Ecto neural progenitor cell (in vitro differentiated cells): Measurements from ENCODE around the gene LYST.
"Not testable (repeated sequence)": the region's sequence is repeated elsewhere in the genome, so short reads cannot be mapped to it uniquely, and the experiment has no call there.

Experiments used
- DNase-seq: peaks from one replicate; pipeline ENCODE4 v3.0.0-alpha.2; 2018; ENCODE audit warnings: low spot score

Gene LYST

DNA sequence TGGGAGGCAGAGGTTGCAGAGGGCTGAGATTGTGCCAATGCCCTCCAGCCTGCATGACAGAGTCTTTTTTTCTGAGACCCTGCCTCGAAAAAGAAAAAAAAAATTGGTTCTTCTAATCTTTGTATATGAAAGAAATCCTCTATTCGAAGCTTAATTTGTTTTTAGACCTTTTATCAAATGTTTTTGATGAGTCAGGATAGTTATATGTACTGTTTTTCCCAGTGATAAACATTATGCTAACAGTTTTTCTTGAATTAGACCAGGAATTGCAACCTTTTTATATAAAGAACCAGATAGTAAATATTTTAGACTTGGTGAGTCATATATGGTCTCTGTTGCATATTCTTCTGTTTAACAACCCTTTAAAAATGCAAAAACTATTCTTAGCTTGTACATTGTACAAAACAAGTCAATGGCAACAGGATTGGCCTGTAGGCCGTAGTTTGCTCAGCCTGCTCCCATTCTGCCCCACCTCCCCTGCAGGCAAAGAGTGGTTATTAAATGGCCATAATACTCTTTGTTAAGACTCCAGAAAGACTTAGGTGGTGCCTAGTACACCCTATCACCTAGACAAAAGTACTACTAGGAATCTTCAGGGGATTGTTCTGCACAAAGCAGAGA lies 45.2 kb downstream of the LYST start:
- no peak for DNase-seq

DNA sequence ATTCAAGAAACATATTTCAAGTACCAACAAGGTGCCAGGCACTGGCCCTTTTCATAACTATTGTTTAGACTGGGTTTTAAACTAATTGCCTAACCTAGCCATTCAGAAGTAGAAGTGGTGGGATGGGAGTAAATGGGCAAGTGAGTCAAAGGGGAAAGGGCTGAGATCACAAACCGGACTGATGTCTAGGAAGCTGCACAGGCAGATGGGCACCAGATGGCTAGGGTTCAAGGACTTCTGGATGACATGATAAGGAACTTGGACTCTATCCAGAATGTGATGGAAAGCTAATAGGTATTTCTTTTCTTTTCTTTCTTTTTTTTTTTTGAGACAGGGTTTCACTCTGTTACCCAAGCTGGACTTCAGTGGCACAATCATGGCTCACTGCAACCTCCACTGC lies 46.6 kb downstream of the LYST start:
- no peak for DNase-seq

DNA sequence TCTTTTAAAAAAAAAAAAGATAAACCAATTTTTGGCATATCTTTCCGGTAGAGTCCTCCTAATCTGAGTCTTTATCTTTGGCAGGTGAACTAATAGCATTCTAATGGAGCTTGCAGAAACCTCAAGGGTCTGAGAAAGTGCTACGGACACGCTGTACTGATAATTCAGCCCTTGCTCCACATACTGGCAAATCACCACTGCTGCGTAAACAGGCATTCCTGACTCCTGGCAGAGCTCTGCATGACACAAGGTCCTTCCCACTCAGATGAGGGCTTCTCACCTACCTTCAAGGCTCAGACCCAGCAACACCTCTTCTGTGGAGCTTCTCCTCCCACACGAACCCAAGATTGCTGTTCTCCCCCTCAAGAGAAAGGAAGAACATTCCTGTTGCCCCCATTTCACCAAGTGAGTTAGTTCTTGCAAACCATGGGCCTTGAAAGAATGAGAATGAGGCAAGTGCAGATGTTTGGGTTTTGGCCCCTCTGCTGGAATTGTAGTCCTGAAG lies 48.0 kb downstream of the LYST start:
- no peak for DNase-seq

DNA sequence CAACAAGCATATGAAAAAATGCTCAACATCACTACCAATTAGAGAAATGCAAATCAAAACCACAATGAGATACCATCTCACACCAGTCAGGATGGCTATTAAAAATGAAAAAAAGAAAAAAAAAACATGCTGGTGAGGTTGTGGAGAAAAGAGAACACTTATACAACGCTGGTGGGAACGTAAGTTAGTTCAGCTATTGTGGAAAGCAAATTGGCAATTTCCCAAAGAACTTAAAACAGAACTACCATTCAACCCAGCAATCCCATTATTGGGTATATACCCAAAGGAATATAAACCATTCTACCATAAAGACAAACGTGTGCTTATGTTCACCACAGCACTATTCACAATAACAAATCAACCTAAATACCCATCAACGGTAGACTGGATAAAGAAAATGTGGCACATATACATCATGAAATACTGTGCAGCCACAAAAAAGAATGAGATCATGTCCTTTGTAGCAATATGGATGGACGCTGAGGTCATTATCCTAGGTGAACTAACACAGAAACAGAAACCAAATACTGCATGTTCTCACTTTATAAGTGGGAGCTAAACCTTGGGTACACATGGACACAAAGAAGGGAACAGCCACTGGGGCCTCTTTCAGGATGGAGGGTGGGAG lies 49.5 kb downstream of the LYST start:
- no peak for DNase-seq

DNA sequence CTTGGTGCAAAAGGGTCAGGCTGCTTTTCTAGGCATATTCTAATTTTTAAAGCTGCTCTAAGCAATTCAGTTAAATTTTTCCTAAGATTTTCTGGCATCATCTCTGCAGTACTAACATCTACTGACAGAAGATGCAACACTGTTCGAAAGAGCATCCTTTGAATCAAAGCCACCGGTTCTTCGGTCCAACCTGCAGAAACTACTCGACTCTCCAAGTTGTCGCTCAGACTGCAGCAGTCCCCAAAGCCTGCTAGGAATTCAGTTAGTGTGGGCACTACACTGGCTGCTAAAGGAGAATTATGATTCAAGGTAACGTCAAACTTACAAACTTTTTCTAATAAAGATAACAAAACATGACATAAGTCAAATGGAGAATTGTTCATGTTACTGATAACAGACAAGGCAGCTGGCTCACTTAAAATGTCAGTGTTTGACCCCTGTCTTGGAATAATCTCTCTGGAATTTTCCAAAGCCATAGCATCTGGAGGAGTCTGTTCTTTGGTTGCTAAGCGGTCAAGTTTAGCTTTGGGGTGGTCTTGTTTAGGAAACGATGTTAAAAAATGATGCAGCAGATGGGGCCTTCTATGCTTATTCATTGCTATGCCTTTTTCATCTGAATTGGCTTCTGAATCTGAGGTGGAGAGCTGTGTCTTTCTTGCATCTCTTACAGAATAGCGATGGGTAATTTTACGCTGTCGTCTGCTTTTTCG lies 56.9 kb downstream of the LYST start:
- no peak for DNase-seq

DNA sequence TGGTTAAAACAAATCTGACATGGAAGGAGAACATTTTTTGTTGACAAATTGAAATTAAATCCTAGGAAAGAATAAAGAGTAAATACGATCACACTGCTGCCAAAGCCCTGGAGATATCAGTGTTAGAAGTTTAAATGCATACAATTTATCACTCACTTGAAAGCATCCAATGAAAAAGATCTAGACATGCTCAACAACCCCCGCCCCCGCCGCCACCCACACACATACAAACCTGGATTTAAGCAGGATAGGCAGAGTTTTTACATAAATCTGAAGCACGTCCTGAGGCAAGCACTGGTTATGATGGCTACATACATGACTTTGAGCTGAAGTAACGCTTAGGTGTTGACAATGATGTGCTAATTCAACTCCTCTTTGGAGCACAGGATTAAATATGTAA lies 58.5 kb downstream of the LYST start:
- DNase-seq = no peak

DNA sequence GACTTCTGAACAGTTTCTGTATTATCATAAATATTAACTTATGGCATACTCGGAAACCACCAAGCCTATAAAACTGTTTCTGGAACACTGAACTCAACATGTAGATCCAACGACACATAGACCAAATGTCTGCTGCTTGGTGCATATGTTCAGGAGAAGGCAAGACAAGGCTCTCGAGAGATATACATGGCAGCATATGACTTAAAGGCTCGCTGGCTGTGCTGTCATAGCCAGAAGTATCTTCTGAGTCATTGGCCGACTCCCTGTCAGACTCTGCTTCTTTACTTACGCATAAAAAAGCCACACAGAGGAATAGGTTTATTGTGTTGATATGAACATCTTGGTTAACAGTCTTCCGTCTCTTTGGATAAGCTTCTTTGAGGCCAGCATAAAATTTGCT lies 60.6 kb downstream of the LYST start:
- no peak for DNase-seq

DNA sequence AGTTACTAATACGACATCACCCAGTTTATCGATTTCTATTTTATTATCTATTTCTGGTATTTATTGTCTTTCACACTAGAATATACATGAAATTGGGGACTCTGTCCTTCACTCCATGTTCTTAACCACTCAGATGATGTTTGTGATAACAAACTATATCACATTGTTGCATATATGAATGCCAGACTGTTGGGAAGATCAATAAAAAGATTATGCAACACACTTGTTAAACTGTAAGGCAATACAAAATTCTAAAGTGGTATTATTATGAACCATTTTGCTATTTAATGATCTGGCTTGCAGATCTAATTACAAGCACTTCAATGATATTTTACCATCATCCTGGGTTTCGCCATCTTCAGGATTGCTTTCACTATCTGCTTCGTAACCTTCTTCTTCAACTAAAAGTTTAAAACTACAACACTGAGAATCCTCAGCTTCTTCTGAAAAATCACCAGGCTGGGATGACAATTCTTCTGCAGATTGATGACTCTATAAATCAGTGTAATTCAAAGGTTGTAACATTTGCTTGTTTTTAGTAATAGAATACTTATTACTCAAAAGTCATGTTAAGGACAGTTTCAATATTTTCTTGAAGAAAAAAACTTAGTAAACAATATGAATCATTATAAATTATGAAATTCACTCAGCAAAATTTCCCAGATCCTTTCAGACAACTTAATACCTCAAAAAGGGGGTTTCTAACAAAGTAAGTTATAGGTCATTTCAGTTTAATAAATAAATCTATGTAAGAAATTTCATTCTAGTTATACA lies 63.9 kb downstream of the LYST start:
- DNase-seq = no peak

DNA sequence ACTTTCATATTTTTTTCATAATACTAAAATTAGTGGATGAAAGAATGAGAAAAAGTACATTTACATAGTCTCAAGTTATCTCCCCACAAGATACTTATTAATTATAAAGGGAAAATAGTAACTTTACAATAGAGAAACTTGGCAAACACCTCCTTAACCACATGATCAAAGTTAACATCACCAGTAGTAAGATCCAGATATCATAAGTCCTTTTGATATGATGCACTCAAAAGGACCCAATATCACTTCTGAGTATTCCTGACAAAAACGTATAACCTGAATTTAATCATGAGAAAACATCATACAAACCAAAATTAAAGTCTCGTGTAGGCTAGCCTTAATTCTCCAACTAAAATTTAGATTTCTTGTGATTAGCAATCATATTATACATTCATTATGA lies 67.4 kb downstream of the LYST start:
- DNase-seq = no peak

DNA sequence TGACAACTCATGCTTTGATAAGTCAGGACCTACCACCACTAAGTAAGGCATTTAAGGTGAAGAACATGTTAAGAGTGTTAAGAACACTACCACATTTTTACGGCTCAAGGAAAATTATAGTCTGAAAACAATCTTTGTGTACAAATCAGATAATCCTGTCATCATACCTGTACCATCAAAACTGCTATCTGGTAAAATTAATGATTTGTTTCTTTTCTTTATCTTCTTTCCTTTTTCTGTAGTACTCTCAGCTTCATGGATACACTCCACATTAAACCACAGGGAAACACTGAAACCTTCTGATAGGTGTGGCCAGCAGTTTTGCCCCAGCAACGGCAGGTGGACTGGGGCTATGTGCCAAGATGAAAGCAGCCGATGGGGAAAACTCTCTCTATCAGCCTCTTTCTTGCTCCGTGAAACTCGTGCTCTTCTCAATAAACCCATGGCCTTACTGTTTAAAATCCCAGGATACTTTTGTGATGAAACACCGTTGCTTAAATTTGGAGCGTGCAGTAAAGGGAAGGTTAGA lies 75.1 kb downstream of the LYST start:
- DNase-seq = no peak

DNA sequence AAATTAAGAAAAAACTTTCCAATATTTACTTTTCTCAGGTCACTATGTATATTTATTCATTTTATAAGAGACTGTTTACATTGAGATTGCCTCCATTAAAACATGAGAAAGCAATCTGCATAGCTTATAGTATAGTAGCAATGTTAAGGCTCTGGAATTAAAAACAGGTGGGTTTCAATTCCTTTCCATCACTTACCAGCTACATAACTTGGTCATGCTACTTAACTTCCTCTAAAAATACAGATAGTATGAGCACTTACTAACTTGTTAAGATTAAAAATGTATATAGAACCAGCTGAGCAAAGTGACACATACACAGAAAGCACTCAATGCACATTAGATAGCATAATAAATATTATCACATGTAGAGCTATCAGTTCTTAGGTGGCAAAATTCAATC lies 76.6 kb downstream of the LYST start:
- DNase-seq = no peak

DNA sequence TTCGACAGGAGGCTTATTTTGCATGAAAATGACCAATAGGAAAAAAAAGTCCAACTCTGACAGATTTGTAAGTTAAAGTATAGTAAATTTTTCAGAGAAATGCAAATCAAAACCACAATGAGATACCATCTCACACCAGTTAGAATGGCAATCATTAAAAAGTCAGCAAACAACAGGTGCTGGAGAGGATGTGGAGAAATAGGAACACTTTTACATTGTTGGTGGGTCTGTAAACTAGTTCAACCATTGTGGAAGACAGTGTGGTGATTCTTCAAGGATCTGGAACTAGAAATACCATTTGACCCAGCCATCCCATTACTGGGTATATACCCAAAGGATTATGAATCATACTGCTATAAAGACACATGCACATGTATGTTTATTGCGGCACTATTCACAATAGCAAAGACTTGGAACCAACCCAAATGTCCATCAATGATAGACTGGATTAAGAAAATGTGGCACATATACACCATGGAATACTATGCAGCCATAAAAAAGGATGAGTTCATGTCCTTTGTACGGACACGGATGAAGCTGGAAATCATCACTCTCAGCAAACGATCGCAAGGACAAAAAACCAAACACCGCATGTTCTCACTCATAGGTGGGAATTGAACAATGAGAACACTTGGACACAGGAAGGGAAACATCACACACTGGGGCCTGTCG lies 80.3 kb downstream of the LYST start:
- DNase-seq = not testable (repeated sequence)

DNA sequence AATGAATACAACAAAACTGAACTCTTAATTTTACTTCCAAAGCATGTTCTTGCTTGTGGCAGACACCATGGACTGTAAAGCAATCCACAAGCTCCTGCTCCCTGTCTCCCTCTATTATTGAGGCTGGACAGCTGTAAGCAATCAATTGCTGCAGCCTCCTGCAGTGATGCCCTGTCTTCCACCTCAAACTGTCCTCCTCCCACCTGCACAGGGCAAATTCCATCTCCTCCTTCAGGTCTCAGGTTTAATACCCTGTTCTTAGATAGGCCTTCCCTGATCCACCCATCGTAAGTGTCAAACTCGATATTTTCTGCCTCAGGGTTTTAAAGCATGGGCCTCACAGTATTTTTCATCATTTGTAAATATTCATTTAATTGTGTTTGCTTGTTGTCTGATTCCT lies 81.8 kb downstream of the LYST start:
- DNase-seq = no peak

DNA sequence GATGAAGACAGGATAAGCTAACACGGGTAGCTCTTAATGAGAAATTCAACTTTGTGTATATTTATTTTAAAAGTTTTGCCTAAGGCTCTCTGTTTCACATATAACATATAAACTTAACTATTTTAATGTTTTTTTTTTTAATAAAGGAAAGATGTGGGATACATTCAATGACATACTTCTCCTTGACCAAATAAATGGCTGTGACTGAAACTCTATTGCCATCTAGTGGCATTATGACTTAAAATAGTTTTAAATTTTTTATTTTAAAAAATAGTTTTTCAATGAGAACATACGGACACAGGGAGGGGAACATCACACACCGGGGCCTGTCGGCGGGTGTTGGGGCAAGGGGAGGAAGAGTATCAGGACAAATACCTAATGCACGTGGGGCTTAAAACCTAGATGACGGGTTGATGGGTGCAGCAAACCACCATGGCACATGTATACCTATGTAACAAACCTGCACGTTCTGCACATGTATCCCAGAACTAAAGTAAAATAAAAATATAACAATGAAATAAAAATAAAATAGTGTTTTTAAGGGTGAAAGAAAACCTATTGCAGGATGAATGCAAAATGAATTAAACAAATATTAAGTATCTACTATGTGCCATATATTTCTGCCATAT lies 83.4 kb downstream of the LYST start:
- DNase-seq = no peak

DNA sequence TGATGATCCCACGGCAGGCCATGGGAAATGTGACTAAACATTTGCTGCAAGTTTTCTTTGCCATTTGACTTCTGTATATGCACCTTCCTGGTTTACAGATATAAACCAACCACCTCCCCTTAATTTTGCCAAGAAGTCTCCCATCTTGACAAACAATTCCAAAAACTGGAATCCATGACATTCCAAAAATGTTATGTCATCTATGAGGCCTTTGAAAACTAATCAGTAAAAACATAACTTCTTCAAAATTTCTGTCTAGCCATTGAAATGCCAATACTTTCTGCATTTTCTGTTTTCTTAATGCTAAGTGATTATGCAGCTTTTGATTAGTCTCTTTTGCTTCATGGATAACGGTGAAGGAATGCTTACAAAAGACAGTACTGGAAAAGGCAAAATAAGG lies 84.1 kb downstream of the LYST start:
- no peak for DNase-seq

DNA sequence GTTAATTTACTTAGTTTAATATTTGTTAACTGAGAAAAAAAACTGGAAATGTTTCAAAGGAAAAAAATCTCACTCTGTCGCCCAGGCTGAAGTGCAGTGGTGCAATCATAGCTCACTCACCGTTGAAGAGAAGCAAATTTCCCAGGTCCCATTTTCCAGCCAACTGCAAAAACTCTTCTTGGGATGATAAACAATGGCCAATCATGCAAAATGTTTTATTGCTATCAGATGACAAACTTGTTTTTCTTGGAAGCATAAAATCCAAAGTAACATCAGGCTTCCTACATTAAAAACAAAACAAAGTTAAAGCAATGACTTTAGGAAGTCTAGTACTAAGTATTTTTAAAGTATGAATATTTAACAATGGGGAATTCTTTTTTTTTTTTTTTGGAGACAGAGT lies 84.9 kb downstream of the LYST start:
- DNase-seq = no peak

DNA sequence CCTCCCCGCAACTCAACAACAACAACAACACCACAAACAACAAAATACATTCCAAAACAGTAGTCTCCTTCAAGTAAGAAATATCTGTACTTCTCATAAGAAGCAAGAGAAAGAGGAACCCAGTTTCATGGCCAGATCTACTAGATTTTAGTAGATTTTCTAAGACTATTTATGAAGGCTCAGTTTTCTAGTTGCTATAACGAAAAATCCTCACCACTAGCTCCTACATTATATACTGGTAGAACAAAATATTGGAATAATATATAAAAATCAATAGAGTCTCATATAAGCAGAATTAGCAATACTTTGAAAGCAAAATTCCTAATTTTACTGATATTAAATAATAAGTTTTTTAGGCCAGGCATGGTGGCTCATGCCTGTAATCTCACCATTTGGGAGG lies 86.9 kb downstream of the LYST start:
- DNase-seq = no peak

DNA sequence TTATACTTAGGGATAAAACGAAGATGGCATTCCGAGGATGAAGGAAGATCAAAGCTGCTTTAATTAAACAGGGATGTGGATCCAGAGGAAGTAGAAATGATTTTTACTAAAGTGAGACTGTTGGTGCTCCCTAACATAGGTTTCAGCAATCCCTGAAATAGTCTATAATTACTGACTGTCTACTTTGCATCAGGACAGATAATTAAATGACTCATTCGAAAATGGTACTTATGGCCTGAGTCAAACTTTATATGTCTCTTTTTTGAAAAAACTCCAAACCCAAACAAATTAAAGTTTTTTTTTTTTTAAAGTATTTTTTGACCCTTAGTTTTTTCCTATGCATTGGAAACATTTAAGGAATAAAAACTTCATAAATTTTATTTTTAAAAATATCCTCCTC lies 90.3 kb downstream of the LYST start:
- no peak for DNase-seq

DNA sequence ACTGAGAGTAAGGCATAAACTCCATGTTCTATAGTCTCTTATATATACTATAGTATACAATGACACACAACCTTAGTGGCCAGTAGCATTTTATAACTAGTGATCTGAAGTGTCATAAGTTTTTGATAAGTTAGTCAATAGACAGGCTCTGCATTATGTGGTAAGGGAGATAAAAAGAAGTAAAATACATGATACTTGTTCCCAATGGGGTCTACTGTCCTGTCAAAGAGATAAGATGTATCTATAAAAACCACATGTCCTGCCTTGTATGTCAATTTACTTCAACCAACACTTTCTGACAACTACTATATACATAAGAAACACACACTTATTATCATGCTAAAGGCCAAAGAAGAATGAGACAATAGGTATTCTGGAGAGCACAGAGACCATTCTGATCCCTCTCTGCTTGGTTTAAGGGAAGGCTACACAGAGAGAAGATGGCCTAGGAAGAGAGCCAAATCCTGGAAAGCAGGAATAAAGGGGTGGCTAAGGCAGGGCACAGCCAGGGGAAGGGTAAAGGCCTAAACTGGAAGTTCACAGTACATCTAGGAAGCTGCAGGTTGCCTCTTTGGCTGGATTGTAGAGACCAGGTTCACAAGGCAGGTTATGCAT lies 91.4 kb downstream of the LYST start:
- no peak for DNase-seq

DNA sequence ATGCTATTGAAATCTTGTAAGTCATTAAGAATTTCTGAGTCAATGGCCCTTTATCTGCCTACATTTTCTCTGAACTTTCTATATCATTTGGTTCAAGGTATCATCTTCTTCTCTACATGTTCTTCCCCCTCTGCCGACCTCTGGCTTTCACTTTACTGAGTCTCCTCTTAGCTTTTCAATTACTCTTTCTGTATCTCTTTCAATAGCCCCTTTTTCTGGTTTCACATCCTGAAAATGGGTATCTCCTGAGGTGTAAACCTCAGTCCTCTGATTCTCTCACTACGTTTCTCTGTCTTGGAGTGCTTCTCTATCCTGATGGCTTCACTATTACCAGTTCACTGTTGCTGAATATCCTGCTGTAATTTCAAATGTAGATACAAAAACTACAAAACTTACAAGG lies 98.9 kb downstream of the LYST start:
- DNase-seq = no peak

DNA sequence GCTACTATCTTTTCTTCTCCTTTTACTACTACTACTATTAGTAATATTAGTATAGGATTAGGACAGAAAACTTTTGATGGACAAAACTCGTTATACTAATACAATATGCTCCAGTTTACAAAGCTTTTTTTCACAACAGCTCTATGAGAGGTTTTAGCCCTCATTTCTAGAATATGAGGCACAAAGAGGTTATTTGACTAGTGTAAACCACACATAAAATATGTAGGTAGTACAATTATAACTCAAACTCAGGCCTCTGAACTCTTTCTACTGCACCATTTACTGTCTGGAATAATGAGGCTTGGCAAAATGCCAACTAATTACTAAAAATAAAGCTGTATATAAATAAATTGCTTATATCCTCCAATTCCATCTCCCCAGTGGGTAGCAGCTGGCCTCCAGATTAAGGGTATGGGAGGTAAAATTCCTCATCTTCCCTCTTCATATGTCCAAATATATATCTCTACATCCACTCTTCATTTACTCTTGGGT lies 99.9 kb downstream of the LYST start:
- no peak for DNase-seq
